Measurements from ENCODE around the gene PLPP1.

PLPP1 gene

GRCh38 chr5:55534436-55535198 lies at the start of gene PLPP1:
Gene PLPP1 (minus strand): TSS chr5:55534964. CDS start chr5:55534629, 335 bp downstream.
- no peaks in the 10 kb centered on the region for H3K36me3 Mint-ChIP-seq (ENCODE audit: low read depth)
- H3K4me3 Mint-ChIP-seq, result peak within 1 kb of the TSS; percentile 85
- H3K27ac Mint-ChIP-seq, result peak within 1 kb of the TSS; percentile 74
- H3K27me3 Mint-ChIP-seq, result peaks cover 33% of the 10 kb centered on the region
- intact Hi-C loops (cut with micrococcal nuclease), result no loop called here
- no peaks in the 10 kb centered on the region for H3K9me3 Mint-ChIP-seq
- H3K4me1 Mint-ChIP-seq (ENCODE audit: low read depth), result peaks cover 27% of the 10 kb centered on the region

GRCh38 chr5:55583578-55583977 lies 48.8 kb upstream of the PLPP1 start:
- Mint-ChIP-seq H3K4me3 (no peak overlapping the region), H3K9me3 (no peaks in the 10 kb centered on the region), H3K36me3 (ENCODE audit: low read depth) (no peaks in the 10 kb centered on the region), H3K27me3 (no peaks in the 10 kb centered on the region), H3K27ac (no peak overlapping the region), H3K4me1 (ENCODE audit: low read depth) (no peaks in the 10 kb centered on the region)
- intact Hi-C loops (cut with micrococcal nuclease), result no loop called here

GRCh38 chr5:55582256-55582655 lies 47.5 kb upstream of the PLPP1 start:
- no peaks in the 10 kb centered on the region for H3K27me3 Mint-ChIP-seq
- H3K27ac Mint-ChIP-seq, result peak overlapping the region; percentile 25
- no peak overlapping the region for H3K4me3 Mint-ChIP-seq
- intact Hi-C loops (cut with micrococcal nuclease), result no loop called here
- no peaks in the 10 kb centered on the region for H3K36me3 Mint-ChIP-seq (ENCODE audit: low read depth)
- H3K9me3 Mint-ChIP-seq, result no peaks in the 10 kb centered on the region
- no peaks in the 10 kb centered on the region for H3K4me1 Mint-ChIP-seq (ENCODE audit: low read depth)

GRCh38 chr5:55580042-55580441 lies 45.3 kb upstream of the PLPP1 start:
- Mint-ChIP-seq H3K27ac (no peak overlapping the region), H3K27me3 (no peaks in the 10 kb centered on the region), H3K36me3 (ENCODE audit: low read depth) (no peaks in the 10 kb centered on the region), H3K4me3 (no peak overlapping the region), H3K4me1 (ENCODE audit: low read depth) (no peaks in the 10 kb centered on the region), H3K9me3 (no peaks in the 10 kb centered on the region)
- intact Hi-C loops (cut with micrococcal nuclease), result no loop called here

GRCh38 chr5:55578771-55579170 lies 44.0 kb upstream of the PLPP1 start:
- Mint-ChIP-seq H3K4me1 (ENCODE audit: low read depth) (no peaks in the 10 kb centered on the region), H3K27ac (no peak overlapping the region), H3K9me3 (no peaks in the 10 kb centered on the region), H3K36me3 (ENCODE audit: low read depth) (no peaks in the 10 kb centered on the region), H3K4me3 (no peak overlapping the region), H3K27me3 (no peaks in the 10 kb centered on the region)
- intact Hi-C loops (cut with micrococcal nuclease), result no loop called here

GRCh38 chr5:55577353-55578060 lies 42.7 kb upstream of the PLPP1 start:
- Mint-ChIP-seq H3K4me1 (ENCODE audit: low read depth) (no peaks in the 10 kb centered on the region), H3K4me3 (no peak overlapping the region)
- intact Hi-C loops (cut with micrococcal nuclease), result no loop called here

GRCh38 chr5:55576661-55577060 lies 41.9 kb upstream of the PLPP1 start:
- no peaks in the 10 kb centered on the region for H3K4me1 Mint-ChIP-seq (ENCODE audit: low read depth)
- intact Hi-C loops (cut with micrococcal nuclease), result no loop called here

More at GRCh38 chr5:55577353-55578060, 42.7 kb upstream of the PLPP1 start:
- no peaks in the 10 kb centered on the region for H3K27me3 Mint-ChIP-seq
- H3K27ac Mint-ChIP-seq, result no peak overlapping the region
- no peaks in the 10 kb centered on the region for H3K9me3 Mint-ChIP-seq
- H3K36me3 Mint-ChIP-seq (ENCODE audit: low read depth), result no peaks in the 10 kb centered on the region

GRCh38 chr5:55575815-55576583 lies 41.2 kb upstream of the PLPP1 start:
- Mint-ChIP-seq H3K4me1 (ENCODE audit: low read depth) (no peaks in the 10 kb centered on the region), H3K27ac (no peak overlapping the region), H3K4me3 (no peak overlapping the region), H3K27me3 (no peaks in the 10 kb centered on the region), H3K9me3 (no peaks in the 10 kb centered on the region), H3K36me3 (ENCODE audit: low read depth) (no peaks in the 10 kb centered on the region)
- intact Hi-C loops (cut with micrococcal nuclease), result no loop called here

More at GRCh38 chr5:55576661-55577060, 41.9 kb upstream of the PLPP1 start:
- Mint-ChIP-seq H3K27ac (no peak overlapping the region), H3K4me3 (no peak overlapping the region), H3K27me3 (no peaks in the 10 kb centered on the region), H3K36me3 (ENCODE audit: low read depth) (no peaks in the 10 kb centered on the region), H3K9me3 (no peaks in the 10 kb centered on the region)

- H3K4me3 Mint-ChIP-seq, result no peak overlapping the region
- H3K4me1 Mint-ChIP-seq (ENCODE audit: low read depth), result no peaks in the 10 kb centered on the region
- no peaks in the 10 kb centered on the region for H3K9me3 Mint-ChIP-seq
- no peaks in the 10 kb centered on the region for H3K27me3 Mint-ChIP-seq
- intact Hi-C loops (cut with micrococcal nuclease), result no loop called here
- no peak overlapping the region for H3K27ac Mint-ChIP-seq
- no peaks in the 10 kb centered on the region for H3K36me3 Mint-ChIP-seq (ENCODE audit: low read depth)
These were observed 37.8 kb upstream of the PLPP1 start for GRCh38 chr5:55572600-55572999.

GRCh38 chr5:55572020-55572419 lies 37.3 kb upstream of the PLPP1 start:
- no peaks in the 10 kb centered on the region for H3K27me3 Mint-ChIP-seq
- no peak overlapping the region for H3K27ac Mint-ChIP-seq

GRCh38 chr5:55570570-55570969 lies 35.8 kb upstream of the PLPP1 start:
- no peaks in the 10 kb centered on the region for H3K27me3 Mint-ChIP-seq
- no peaks in the 10 kb centered on the region for H3K9me3 Mint-ChIP-seq
- H3K4me1 Mint-ChIP-seq (ENCODE audit: low read depth), result no peaks in the 10 kb centered on the region
- intact Hi-C loops (cut with micrococcal nuclease), result no loop called here
- H3K4me3 Mint-ChIP-seq, result no peak overlapping the region
- H3K27ac Mint-ChIP-seq, result no peak overlapping the region
- H3K36me3 Mint-ChIP-seq (ENCODE audit: low read depth), result no peaks in the 10 kb centered on the region

More at GRCh38 chr5:55572020-55572419, 37.3 kb upstream of the PLPP1 start:
- intact Hi-C loops (cut with micrococcal nuclease), result no loop called here
- no peaks in the 10 kb centered on the region for H3K9me3 Mint-ChIP-seq
- H3K4me3 Mint-ChIP-seq, result no peak overlapping the region
- no peaks in the 10 kb centered on the region for H3K4me1 Mint-ChIP-seq (ENCODE audit: low read depth)
- H3K36me3 Mint-ChIP-seq (ENCODE audit: low read depth), result no peaks in the 10 kb centered on the region

GRCh38 chr5:55570026-55570425 lies 35.3 kb upstream of the PLPP1 start:
- Mint-ChIP-seq H3K36me3 (ENCODE audit: low read depth) (no peaks in the 10 kb centered on the region), H3K27ac (no peak overlapping the region), H3K4me3 (no peak overlapping the region), H3K9me3 (no peaks in the 10 kb centered on the region), H3K27me3 (no peaks in the 10 kb centered on the region), H3K4me1 (ENCODE audit: low read depth) (no peaks in the 10 kb centered on the region)
- intact Hi-C loops (cut with micrococcal nuclease), result no loop called here

GRCh38 chr5:55569513-55569865 lies 34.7 kb upstream of the PLPP1 start:
- Mint-ChIP-seq H3K27ac (no peak overlapping the region), H3K4me1 (ENCODE audit: low read depth) (no peaks in the 10 kb centered on the region), H3K36me3 (ENCODE audit: low read depth) (no peaks in the 10 kb centered on the region), H3K4me3 (no peak overlapping the region), H3K27me3 (no peaks in the 10 kb centered on the region), H3K9me3 (no peaks in the 10 kb centered on the region)
- intact Hi-C loops (cut with micrococcal nuclease), result no loop called here

All from dendritic cell treated with granulocyte-macrophage colony-stimulating factor and Interleukin-4, amounts not matched to agents 40 ng/mL and 50 ng/mL, for 4 days (primary cell).